Left kidney (tissue), 2 donors: ENCODE results near the gene ZDHHC17. TPM values are rescaled to one million over a fixed set of nuclear protein-coding genes. Genes with fewer than 3 reads are reported as not detected.
"Not testable (repeated sequence)": the region's sequence is repeated elsewhere in the genome, so short reads cannot be mapped to it uniquely, and the experiment has no call there.

Source experiments
- DNase-seq: peaks from one replicate; pipeline ENCODE4 v3.0.0-alpha.2; 2013
- polyA plus RNA-seq: library from polyadenylated mRNA; unstranded; fragments of 120-200 nt; gene quantifications from one replicate; pipeline ENCODE4 v1.2.1, GENCODE V29; 2013; ENCODE audit not compliant: insufficient read length

ZDHHC17 gene
- polyA plus RNA-seq, 1 donor: 94.5 TPM

DNA sequence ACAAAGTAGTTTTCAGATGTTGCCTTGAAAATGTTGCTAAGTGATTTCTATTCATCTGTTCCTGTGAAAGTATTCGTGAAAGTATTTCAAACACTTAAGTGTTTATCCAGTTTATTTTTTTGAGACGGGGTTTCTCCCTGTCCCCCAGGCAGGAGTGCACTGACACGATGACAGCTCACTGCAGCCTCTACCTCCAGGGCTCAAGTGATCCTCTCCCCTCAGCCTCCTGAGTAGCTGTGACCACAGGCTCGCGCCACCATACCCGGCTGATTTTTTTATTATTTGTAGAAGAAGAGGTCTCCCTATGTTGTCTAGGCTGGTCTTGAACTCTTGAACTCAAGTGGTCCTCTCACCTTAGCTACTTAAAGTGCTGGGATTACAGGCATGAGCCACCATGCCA lies 1.7 kb downstream of the ZDHHC17 start:
- no peak for DNase-seq

DNA sequence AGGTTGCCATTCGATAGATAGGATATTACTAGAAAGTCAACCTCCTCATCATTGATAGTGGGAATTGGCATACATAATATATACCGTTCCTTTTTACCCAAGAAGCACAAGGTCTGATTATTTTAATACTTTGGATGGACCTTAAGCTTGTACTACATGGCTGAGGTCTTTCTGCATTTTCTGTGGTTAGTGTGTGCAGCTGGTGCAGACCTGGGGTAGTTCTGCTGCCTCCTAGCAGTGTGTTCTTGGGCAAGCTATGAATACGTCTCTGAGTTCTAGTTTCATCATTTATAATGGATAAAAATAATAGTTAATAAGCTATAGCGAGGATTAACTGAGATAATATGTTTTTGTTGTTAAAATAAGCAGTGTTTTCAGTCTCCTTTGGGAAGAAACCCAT lies 2.2 kb downstream of the ZDHHC17 start:
- DNase-seq: no peak

DNA sequence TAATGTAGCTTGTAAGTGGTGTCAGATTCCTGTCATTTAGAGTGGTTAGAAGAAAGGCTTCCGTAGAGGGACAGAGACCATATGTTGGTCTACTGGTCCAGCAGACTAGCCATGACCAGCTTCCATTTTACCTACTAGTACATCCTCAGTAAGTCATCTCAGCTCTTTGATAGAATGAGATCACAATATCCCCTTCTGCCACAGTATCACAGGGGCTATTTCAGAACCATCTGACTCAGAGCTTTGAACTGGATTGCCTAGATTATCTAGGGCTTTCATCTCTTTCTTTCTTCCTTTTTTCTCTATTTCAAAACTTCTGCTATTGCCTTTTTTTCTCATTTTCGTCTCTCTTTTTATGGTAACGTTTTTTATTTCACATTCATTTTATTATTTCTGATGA lies 4.7 kb downstream of the ZDHHC17 start:
- no peak for DNase-seq

DNA sequence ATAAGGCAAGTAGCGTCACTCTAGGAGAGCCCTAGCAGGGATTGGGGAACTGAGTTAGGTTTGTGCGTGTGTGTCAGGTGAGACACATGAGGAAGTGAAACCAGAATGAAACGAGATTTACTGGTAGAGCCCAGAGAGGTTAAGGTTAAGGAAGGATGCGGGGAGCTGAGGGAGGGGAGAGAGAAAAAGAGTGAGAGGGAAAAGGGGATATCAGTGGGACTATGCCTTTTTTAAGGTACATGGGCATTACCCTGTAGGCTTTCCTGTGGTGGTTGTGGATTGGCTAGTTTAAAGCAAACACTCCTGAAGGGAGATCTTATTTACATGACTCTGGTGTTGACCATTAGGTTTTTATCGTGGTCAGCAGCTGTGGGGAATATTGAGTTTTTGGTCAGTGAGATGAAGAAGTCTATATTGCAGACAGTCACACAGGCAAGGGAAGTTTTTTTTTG lies 13.9 kb downstream of the ZDHHC17 start:
- DNase-seq: no peak

DNA sequence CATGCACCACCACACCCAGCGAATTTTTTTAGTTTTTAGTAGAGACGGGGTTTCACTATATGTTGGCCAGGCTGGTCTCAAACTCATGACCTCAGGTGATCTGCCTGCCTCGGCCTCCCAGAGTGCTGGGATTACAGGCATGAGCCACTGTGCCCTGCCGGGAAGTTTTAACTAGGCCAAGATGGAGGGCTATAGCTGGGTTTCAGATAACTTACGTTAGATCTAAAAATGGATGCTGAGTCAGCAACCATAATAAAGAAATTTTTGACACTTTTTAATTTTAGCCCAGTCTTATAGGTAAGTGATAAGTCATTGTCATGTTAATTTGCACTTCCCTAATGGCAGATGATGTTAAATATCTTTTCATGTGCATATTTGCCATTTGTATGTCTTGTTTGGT lies 14.4 kb downstream of the ZDHHC17 start:
- no peak for DNase-seq

DNA sequence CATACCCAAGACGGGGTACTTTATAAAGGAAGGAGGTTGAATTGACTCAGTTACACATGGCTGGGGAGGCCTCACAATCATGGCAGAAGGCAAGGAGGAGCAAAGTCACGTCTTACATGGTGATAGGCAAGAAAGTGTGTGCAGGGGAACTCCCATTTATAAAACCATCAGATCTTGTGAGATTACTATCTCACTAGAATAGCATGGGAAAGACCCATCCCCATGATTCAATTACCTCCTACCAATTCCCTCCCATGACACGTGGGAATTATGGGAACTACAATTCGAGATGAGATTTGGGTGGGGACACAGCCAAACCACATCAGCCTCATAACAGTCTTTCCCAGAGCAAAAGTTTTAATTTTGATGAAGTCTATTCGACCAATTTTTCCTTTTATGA lies 15.4 kb downstream of the ZDHHC17 start:
- DNase-seq: not testable (repeated sequence)

DNA sequence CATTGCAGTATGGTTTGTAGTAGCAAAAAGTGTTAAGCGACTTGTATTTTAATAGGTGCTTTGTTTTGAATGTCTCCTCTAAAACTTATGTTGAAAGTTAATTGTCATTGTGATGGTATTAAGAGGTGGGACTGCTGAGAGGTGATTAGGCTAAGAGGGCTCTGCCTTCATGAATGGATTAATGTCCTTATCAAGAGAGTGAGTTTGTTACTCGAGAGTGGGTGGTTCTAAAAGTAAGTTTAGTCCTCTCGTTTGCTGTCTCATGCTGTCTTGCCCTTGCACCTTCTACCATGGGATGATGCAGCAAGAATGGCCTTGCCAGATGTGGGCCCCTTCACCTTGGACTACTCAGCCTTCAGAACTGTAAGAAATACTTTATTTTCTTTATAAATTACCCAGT lies 17.4 kb downstream of the ZDHHC17 start:
- no peak for DNase-seq

DNA sequence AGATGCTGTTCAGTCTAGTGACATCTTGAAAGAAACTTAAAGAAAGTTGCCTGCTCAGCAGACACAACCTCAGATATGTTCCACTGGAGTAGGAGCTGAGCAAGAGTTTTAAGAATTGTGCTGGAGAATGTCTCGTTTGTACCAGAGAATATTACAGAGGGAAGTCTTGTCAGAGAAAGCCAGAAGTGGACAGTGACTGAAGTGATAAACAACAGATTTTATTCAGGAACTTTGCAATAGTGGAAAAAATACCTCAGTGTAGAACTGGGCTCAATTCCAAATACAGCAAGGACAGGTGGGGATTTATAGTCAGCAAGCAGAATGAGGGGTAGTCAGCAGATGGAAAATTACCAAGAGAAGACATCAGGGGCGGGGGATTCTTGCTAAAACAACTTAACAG lies 18.6 kb downstream of the ZDHHC17 start:
- no peak for DNase-seq

DNA sequence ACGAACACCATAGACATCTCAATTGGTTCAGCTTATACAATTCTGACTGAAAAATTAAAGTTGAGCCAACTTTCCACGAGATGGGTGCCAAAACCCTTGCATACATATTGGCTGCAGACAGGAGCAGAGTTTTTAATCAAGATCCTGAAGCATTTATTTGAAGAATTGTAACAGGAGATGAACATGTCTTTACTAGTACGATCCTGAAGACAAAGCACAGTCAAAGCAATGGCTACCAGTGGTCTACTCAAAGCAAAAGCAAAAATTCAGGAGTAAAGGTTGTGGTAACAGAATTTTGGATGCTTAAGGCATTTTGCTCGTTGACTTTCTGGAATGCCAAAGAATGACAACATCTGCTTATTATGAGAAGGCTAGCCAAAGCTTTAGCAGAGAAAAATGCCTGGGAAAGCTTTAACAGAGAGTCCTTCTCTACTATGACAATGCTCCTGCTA lies 20.7 kb downstream of the ZDHHC17 start:
- DNase-seq: no peak

DNA sequence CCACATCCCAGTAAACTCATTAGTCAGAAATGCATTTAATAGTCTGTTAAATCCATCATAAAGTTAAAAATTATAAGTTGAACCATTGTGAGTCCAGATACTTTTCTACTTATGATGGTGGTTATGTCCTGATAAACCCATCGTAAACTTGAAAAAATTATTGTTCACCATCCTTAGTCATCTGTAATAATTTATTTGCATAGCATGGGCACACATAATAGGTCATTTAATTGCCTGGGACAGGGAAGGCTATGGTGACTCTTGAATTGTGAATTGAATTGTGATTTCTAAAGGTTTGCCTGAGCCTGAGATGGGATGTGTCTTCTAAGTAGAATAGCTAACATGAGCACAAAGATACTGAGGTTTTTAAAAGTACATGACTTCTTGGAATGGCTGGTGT lies 21.5 kb downstream of the ZDHHC17 start:
- DNase-seq: no peak

DNA sequence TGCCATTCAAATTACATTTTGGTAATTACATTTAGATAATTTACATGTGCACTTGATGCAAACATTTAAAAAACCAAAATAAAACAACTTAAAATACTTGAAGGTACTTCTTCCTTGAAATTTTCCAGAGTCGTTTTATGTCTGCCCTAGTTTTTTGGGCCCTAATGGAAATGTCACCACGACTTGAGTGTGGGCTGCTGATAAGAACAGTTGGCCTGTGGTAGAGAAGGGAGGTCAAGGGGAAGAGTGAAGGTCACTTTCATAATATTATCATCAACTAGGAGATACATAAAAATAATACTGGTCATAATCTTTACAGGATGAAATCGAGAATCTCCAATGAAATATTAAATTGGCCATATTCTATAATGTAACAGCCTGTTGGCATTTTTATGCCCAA lies 23.1 kb downstream of the ZDHHC17 start:
- no peak for DNase-seq

DNA sequence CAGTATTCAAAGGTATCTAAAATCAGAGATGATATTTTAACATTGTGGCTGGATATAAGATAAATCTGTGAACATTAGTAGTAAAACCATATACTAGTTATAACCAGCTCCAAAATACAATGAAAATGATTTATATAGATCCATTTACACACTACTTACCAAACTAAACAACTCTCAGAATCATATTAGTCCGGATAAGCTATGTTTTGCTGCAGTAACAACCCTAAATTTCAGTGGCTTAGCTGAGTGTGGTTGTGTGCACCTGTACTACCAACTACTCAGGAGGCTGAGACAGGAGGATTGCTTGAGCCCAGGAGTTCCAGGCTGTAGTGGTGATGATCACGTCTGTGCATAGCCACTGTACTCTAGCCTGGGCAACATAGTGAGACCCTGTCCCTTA lies 23.8 kb downstream of the ZDHHC17 start:
- no peak for DNase-seq

DNA sequence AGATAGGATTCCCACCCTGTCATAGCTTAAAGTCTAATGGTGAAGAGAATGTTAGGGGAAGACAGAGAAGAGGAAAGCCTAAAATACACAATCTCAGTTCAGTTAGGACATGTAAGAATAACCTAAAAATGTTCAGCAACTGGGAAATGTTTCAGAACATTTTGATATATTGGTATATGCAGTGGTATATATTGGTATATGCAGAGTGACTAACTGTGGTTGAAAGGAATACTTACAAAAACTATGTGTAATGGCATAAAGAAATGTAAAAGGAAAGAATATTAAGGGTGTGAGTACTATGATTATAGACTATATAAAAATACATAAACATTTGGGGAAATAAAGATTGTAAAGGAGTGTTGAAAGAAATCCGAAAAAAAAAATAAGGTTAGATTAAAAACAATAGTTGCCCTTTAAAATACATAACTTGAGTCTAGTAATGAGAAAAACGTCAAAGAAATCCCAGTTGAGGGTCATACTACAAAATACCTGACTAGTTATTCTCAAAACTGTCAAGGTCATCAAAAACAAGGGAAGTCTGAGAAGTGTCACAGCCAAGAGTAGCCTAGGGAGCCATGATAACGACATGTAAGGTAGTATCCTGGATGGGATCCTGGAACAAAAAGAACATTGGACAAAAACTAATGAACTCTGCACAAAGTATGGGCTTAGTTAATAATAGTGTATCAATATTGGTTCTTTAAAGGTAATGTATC lies 25.6 kb downstream of the ZDHHC17 start:
- DNase-seq: no peak

DNA sequence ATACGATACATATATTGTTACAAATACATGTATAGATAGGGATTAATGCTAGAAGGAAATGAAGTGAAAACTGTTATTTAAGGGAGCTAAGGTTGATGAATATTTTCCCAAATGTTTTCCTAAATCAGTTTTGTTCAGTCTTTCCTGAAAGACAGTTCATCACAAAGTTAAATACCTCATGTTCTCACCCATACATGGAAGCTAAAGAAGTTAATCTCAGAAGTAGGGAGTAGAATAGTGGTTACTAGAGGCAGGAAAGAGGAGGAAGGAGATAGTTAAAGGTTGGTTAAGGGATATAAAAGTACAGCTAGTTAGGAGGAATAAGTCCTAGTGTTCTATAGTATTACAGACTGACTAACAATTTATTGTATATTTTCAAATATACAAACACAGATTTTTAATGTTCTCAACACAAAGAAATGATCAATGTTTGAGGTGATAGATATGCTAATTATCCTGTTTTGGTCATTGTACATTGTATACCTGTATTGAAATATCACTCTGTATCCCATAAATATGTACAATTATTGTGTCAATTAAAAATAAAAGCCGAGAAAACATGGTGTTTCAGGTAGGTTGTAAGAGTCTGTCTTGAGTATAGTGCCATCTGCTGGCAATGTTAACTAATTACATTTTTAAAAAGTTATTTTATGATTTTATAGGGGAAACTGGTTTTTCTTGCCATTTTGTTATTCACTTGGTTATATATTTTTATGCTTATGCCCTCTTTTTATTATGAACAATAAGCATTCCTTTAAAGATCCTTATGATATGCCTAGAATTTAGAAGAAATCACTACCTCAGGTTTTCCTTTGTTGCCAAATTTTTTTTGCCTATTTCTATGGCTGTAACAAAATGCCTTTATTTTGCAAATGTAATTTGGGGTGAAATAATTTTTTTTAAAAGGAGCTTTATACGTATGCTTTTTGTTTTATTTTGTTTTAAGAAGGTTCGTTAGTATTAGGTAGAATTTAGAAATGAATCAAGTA lies 26.9 kb downstream of the ZDHHC17 start:
- DNase-seq: peak; percentile 14

DNA sequence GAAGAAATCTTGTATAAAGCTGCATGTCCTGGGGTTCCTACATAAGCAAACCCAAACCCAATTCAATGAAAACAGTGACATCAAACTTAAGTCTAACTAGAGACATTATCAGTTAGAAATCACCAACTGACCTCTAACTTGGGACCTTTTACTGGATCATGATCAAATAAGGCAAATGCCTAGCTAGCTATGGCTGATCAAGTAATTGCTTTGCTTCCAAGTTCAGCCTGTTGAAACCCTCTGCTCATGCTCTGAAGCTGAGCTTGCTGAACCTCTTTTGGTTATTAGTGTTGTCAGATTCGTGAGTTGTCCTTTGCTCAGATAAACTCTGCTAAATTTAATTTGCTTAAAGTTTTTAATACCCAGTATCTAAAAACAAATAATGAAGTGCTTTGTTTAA lies 28.9 kb downstream of the ZDHHC17 start:
- no peak for DNase-seq

DNA sequence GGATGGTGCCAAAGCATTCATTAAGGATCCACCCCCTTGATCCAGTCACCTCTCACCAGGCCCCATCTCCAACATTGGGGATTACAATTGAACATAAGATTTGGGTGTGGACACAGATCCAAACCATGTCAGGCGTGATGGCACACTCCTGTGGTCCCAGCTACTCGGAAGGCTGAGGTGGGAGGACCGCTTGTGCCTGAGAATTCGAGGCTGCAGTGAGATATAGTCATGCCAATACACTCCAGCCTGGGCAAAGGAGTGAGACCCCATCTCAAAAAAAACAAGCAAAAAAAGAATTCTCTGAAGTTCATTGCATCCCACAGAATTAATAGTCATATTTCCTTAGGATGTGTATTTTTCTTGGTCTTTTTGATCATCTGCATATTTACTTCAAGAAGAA lies 34.9 kb downstream of the ZDHHC17 start:
- DNase-seq: no peak

DNA sequence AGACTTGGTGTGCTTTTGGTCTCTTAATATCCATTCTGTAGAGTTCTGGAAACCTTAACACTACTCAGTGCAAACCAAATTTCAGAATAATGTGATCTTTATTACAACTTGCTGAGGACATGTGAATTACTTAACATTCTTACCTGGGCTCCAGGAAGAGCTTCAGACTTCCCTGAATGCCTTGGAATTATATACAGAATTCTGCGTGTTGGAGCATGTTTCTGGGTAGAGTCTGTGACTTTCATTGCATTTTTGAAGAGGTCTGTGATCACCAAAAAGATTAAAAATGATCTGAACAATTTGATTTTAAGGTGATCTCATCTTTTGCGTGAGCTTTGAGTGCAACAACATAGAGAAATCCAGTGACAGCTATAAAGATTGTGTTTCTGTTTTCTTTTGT lies 35.4 kb downstream of the ZDHHC17 start:
- no peak for DNase-seq

DNA sequence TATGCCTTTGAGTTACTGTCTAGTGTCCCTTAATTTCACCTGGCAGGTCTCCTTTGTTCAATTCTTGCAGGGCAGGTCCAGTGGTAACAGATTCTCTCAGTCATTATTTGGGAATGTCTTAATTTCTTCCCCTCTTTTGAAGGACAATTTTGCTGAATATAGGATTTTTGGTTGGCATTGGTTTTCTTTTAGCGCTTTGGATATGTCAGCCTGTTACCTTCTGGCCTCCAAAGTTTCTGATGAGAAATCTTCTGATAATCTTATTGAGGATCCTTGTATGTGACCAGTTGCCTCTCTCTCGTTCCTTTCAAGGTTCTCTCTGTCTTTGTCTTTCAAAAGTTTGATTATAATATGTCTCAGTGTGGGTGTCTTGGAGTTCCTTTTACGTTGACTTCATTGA lies 38.1 kb downstream of the ZDHHC17 start:
- no peak for DNase-seq

DNA sequence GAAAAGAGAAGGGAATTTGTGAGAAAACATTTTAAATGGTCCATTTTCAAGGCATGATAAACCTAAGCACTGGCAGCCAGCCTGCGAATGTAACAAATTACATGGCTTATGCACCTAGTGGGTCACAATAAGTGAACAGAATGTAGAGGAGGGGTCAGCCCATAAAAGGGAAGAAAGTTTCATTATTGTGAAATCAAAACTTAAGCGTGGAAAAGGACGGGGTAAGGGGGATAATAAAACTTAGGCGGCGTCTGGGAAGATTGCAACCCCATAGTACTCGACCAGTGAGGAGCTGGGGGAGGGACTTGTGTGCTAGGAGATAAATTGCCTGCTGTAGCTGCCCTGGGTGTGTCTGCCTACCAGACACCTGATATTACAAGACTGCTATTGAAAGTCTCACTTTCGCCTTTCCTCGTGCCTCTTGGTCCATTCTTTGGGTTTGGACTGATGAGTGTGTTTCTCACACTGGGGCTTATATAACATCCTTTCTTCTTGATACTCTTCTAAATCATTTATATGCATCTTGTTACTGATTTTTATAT lies 40.6 kb downstream of the ZDHHC17 start:
- no peak for DNase-seq

DNA sequence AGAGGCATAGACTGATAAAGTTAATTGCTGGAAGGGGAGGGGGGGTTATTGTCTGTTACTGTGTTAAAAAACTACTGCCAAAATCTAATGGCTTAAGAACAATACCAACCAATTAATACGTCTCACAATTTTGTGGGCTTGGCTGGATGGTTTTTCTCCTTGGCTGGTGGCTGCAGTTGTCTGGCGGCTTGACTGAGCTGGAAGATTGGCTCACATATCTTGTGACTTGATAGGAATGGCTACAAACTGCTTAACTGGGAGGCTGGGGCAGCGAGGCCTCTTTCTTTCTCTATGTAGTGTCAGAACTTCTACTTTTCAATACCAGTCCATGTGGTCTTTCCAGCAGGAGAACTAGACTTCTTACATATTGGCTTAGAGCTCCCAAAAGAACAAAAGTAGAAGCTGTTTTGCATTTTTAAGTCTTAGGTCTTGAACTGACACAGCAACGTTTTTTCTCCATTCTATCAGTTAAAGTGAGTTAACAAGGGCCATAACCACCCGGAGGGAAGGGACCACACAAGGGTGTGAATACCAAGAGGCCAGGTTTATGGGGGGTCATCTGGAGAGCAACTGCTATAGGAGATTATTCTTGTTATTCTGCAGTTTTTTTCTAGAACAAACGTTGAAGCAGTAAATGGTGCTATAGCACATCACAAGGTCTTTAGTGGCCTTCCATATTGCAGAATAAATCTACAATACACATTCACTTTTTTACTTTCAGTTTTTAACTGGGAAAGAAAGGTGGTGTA lies 46.9 kb downstream of the ZDHHC17 start:
- DNase-seq: no peak

DNA sequence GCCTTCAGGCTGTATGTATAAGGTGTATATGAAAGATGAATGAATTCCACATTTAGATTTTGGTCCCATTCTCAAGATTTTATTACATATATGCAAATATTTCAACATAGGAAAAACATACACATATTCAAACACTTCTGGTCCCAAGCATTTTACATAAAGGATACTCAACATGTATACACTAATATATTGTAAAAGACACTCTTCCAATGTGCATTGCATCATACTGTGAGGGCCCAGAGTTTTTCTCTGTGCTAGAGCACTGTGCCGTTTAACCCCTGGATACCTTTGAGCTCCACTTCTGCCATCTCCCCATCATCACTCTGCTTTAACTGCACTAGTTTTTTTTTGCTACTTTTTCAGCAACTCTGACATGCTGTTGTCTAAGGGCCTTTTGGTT lies 48.1 kb downstream of the ZDHHC17 start:
- no peak for DNase-seq

DNA sequence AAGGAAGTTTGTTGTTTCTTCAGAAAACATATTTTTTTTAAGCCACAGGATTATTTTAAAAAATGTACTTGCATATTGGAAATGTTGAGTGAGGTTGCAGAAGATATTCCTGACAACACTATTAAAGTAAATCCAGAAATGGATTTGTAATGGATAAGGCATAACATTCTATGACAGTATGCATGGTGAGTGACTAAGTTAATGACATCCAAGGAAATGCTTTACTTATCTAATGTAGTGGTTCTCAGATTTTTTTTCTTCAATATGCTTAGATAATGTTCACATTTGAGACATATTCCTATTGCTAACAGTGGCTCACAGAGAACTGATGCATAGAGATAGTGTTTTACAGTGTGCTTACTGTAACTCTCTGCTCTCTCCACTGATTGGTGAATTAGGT lies 49.4 kb downstream of the ZDHHC17 start:
- no peak for DNase-seq
